Retina (tissue), 1 donor: ENCODE results near the gene TTC29.
"Not testable (repeated sequence)": the region's sequence is repeated elsewhere in the genome, so short reads cannot be mapped to it uniquely, and the experiment has no call there.

Experiments
- DNase-seq: peaks from one replicate; pipeline ENCODE4 v3.0.0-alpha.2; 2016

TTC29 gene

GRCh38 chr4:146674829-146675570, 270.7 kb downstream of the TTC29 start:
- DNase-seq = no peak

- not testable (repeated sequence) for DNase-seq
Observed at GRCh38 chr4:146663968-146664311, 281.7 kb downstream of the TTC29 start.

DNA sequence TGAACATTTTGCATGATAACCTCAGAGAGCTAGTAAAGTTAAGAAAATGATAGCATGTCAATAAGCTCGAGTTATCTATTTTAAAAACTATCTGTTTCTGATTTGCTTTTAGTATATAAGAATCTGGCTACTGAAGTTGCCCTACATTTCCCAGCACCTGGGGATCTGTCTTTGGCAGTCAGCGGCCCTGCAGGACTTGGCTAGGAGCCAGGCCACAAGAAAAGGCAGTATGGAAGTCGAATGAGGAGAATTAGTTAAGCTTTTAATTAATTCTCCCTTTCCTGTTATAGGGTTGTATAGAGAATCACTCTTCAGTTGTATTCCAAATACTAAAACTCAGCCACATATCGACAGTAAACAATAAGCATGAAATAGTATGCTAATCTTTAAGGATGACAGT, 284.3 kb downstream of the TTC29 start:
- no peak for DNase-seq
